Mucosa of descending colon (tissue), 3 donors: Measurements from ENCODE around the gene NEAT1. TPM values are rescaled to one million over a fixed set of nuclear protein-coding genes. Genes with fewer than 3 reads are reported as not detected.
A peak's percentile ranks its signal among the peaks of the same experiment; 100 is the strongest.

ENCODE experiments used
- ATAC-seq: fragments of 200-7000 bp; cut with Tn5 transposase; one replicate; pipeline ENCODE4 v1.9.1; 2020; ENCODE audit warnings: mild to moderate bottlenecking, moderate library complexity
- DNase-seq, 3 donors: peaks; one replicate each; pipeline ENCODE4 v3.0.0-alpha.2; 2020
- H3K36me3 ChIP-seq: fragments of 200-600 bp; one replicate; pipeline ENCODE4 v1.8.0; 2021; ENCODE audit warnings: low read depth, mild to moderate bottlenecking
- H3K4me1 ChIP-seq: fragments of 200-600 bp; one replicate; pipeline ENCODE4 v1.8.0; 2021; ENCODE audit warnings: low read depth, mild to moderate bottlenecking
- H3K4me3 ChIP-seq: fragments of 200-600 bp; one replicate; pipeline ENCODE4 v1.8.0; 2021; ENCODE audit warnings: mild to moderate bottlenecking
- H3K9me3 ChIP-seq: fragments of 200-600 bp; one replicate; pipeline ENCODE4 v1.8.0; 2021; ENCODE audit warnings: mild to moderate bottlenecking
- intact Hi-C, 2 donors: fragments of 100-400 bp; cut with DNase I in 1 of 2; cut with micrococcal nuclease in 1 of 2; formaldehyde crosslinking; loops; one replicate each; pipeline versions ENCODE4 v1.11.0 to v1.11.1; 2022; cut with DNase I, micrococcal nuclease
- total RNA-seq, 3 donors: library from RNA; stranded (reverse); fragmentation: NEBNext Ultra II Directional in 2 of 3; extraction: Animal tissue kit (Norgen Biotek cat#: 25700) in 2 of 3; gene quantifications; one replicate each; pipeline versions ENCODE4 v1.2.1 to v1.2.4, GENCODE V29; 2021 to 2023
- TF ChIP-seq, protein P1 (sequence below): fragments of 200-600 bp; IDR thresholded peaks from one replicate; pipeline ENCODE4 v1.8.0; 2022; ENCODE audit warnings: antibody characterized with exemption, mild to moderate bottlenecking
- donor health status: DM: no; HTN: no; CAD: no; lungs with moderate emphysema.
- donor health status: DM: no; HTN: no; CAD: no.
- donor health status: DM: no; HTN: yes; CAD: no.

NEAT1 gene
- total RNA-seq, 3 donors from 2014 or later, result 1,133 to 1,409 (median 1,237) TPM

DNA sequence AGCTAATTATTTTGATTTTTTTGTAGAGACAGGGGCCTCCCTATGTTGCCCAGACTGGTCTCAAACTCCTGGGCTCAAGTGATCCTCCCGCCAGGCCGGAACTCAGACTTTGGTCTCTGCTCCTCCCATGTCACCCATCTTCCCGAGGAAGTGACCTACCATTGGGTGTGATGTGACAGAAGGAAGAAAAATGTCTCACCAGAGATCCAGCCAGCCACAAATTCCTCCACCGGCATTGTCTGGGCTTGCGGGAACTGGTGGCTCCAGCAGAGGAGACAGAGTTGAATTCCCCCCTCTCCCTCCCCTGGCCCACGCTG lies 40.9 kb upstream of the NEAT1 start:
- Histone ChIP-seq H3K4me3 (no peak overlapping the region), H3K36me3 (no peaks in the 10 kb centered on the region), H3K4me1 (peaks cover 47% of the 10 kb centered on the region), H3K9me3 (no peaks in the 10 kb centered on the region)
- TF ChIP-seq, protein P1, sequence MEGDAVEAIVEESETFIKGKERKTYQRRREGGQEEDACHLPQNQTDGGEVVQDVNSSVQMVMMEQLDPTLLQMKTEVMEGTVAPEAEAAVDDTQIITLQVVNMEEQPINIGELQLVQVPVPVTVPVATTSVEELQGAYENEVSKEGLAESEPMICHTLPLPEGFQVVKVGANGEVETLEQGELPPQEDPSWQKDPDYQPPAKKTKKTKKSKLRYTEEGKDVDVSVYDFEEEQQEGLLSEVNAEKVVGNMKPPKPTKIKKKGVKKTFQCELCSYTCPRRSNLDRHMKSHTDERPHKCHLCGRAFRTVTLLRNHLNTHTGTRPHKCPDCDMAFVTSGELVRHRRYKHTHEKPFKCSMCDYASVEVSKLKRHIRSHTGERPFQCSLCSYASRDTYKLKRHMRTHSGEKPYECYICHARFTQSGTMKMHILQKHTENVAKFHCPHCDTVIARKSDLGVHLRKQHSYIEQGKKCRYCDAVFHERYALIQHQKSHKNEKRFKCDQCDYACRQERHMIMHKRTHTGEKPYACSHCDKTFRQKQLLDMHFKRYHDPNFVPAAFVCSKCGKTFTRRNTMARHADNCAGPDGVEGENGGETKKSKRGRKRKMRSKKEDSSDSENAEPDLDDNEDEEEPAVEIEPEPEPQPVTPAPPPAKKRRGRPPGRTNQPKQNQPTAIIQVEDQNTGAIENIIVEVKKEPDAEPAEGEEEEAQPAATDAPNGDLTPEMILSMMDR, result no peak
- intact Hi-C loops, result no loop called here
- ATAC-seq (peak; percentile 54), DNase-seq (no peak)

DNA sequence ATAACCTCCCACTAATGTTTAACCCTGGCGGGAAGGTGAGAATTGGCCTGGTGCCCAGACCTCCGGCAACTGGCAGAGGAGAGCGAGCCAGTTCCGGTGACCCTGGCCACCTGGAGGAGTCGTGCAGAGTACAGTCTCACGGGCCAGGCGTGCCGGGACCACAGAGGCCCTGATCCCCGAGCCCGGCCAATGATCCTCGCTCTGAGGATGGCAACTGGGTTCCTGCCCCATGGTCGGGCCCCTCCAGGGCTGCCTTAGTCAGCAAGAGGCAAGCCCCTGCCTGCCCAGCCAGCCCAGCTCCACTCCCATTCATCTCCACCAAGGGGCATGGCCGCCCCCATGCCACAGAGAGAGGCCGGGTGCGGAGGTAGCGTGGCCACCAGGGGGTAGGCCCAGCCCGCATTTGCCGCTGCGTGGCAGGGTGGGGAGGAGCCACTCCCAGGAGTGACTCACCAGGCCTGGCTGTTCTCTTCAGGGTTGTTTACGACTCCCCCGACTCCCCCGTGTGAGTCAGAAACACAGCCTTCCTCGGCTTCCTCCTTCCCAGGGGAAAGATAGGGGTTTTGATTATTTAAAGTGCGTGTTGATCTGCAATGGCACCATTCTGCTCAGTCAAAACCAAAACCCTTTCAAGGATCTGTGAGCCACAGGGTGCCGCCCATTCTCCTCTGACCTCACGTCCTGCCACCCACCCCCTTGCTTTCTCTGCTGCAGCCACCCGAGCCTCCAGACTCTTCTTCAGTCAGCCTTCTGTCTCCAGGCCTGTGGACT lies 40.4 kb upstream of the NEAT1 start, which contains the start of gene SLC25A45:
SLC25A45 (minus strand) TSS at position 614 of the 771 bp plus-strand sequence. CDS start 695 bp downstream, outside the sequence.
- DNase-seq (peak; percentile 91 to 95 (median 93)), ATAC-seq (peak; percentile 87)
- Histone ChIP-seq H3K4me1 (peaks cover 50% of the 10 kb centered on the region), H3K9me3 (no peaks in the 10 kb centered on the region), H3K36me3 (no peaks in the 10 kb centered on the region), H3K4me3 (no peak within 1 kb of the TSS)
- TF ChIP-seq, protein P1, result peak; percentile 73
- intact Hi-C loops, result no loop called here

DNA sequence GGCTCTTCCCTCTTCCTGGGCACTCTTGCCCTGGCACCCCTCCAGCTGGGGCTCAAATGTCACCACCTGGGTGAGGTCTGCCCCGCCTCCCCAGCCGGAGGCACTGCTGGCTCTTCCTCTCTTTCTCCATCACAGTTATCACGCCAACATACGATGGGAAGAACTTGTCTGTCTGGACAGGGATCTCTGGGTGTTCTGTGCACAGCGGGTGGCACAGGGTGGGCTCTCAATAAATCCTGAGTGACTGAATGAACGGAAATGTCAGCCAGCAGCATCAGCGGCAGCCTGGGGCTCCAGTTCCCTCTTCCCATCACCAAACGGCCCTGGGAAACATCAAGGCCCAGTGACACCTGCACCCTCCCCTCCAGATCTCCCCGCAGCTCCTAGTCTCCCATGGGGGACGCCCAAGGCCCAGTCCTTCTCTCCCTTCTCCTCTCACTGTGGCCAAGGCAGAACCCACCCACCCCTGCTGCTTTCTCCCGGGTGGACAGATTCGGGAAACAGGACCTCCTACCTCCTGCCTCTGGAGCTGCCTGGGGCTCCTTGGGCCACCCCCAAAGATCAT lies 39.7 kb upstream of the NEAT1 start:
- intact Hi-C loops, result no loop called here
- H3K4me3 ChIP-seq, result no peak overlapping the region
- H3K36me3 ChIP-seq, result no peaks in the 10 kb centered on the region
- ATAC-seq (no peak), DNase-seq (peak in 2 of 3 donors; percentile 92)
- peaks cover 57% of the 10 kb centered on the region for H3K4me1 ChIP-seq
- TF ChIP-seq, protein P1, result no peak
- H3K9me3 ChIP-seq, result no peaks in the 10 kb centered on the region

DNA sequence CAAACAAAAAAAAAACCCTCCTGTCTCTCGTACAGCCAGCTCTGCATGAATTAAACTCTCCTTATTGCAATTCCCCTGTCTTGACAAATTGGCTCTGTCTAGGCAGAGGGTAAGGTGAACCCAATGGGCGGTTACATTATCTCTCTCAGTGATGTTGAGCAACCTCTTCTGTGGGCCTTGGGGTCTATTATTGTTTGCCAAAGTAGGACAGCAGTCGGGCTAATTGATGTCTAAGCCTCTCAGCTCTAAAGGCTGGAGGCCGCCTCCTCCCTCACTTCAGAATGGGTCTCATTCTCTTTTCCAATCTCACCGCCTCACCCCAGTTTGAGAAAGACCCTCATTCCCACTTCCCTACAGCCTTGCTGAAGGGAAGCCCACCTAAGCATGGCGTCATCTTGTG lies 38.8 kb upstream of the NEAT1 start:
- no peak for ATAC-seq
- H3K4me1 ChIP-seq, result peaks cover 66% of the 10 kb centered on the region
- H3K9me3 ChIP-seq, result no peaks in the 10 kb centered on the region
- no peak for DNase-seq
- H3K4me3 ChIP-seq, result no peak overlapping the region
- TF ChIP-seq, protein P1, result no peak
- intact Hi-C loops, result no loop called here
- H3K36me3 ChIP-seq, result no peaks in the 10 kb centered on the region

DNA sequence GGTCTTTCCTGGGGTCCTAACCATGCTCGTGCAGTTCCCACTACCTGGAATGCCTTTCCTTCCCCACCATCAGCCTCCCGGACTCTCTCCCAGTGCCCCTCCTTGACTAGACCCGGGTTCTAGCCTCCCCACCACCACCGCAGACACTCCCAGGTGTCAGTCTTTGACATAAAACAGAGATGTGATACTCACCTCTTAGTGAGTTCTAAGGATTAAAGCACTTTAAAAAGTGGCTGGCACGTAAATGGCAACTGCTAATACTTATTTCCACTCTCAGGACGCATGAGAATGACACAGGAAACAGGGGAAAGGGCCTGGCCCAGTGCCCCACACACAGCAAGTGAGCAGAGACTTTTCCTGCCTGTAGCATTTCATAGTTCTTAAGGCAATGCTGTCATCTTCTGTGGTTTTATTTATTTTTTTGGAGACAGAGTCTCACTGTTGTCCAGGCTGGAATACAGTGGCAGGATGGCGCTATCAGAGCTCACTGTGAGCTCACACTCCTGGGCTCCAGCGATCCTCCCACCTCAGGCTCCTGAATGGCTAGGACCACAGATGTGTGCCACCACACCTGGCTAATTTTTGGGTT lies 38.2 kb upstream of the NEAT1 start:
- no peaks in the 10 kb centered on the region for H3K9me3 ChIP-seq
- DNase-seq (no peak), ATAC-seq (no peak)
- TF ChIP-seq, protein P1, result no peak
- H3K4me3 ChIP-seq, result no peak overlapping the region
- H3K36me3 ChIP-seq, result no peaks in the 10 kb centered on the region
- H3K4me1 ChIP-seq, result peaks cover 72% of the 10 kb centered on the region
- intact Hi-C loops, result no loop called here
